NOMO-1 (cell line): ENCODE results near the gene CCSER1.

Experiments used
- DNase-seq, 2 experiments: peaks; one replicate each; lab custom pipeline; 2025; ENCODE audit not compliant: unreplicated experiment in 2 of 2; lab: John Stamatoyannopoulos, UW

Gene CCSER1

DNA sequence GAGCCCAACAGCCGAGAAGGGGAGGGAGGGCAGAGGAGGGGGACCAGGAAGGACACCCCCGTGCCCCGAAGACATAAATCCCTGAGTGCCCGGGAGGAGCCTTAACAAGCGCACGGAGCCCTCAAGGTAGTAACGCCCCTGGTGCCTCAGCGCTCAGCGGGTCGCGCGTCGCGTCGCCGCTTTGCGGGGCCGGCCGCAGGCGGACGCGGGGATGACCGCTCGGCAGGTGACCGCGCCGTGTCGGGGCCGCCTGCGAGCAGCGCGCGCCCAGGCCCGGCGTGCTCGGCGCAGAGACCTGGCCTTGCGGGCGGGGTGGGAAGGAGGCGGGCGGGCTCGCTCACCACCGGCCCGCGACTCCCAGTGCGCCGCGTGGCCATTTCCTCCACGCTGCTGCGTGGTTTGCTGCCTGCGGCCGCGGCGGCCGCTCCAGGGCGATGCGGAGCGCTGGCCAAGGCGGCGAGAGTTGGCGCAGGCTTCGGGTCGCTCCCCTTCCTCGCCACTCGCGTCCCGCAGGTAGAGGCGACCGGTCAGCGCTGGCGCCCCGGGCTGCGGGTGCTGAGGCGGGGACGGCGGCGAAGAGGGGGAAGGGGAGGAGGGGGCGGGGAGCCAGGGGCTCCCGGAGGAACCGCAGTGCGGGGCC lies 632 bp downstream of the CCSER1 start:
- DNase-seq: no peak

- DNase-seq: no peak
Observed at GRCh38 chr4:90128961-90129495, 1.8 kb downstream of the CCSER1 start.

DNA sequence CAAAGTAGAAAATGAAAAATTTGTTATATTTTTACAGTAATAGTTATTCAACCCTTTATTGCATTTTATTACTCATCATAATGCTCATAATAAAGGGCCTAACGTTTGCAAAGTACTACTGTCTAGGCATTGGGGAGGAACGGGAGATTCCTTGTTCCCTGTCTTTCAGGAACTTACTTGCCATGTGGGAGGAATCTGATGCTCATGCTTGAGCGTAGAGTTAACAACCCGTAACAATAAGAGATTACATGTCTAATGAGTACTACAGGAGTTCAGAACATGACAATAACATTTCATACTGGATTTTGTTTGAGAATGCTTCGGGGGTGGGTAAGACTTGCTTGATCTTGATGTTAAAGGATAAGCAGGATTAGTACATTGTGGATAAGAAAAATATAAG lies 2.9 kb downstream of the CCSER1 start:
- no peak for DNase-seq

- no peak for DNase-seq
Observed at GRCh38 chr4:90137555-90137954, 10.4 kb downstream of the CCSER1 start.

- no peak for DNase-seq
Observed at GRCh38 chr4:90142081-90142480, 14.9 kb downstream of the CCSER1 start.

DNA sequence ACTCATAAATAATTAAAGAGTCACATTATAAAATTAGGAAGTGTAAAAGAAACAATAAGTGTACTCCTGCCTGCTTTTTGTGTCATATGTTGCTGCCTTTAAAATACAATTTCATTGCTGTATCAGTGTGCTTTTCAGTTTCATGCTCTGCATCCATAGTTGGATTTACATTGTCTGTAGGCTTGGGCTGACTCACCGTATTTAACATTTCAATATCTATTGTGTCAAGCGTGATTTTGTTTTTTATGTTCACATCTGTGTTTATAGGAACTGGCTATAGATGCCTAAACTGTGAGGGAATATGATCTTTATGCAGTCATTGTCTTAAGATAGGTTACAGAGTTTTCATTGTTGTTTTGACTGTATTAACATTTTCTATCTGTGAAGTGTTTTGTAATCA lies 18.1 kb downstream of the CCSER1 start:
- no peak for DNase-seq

DNA sequence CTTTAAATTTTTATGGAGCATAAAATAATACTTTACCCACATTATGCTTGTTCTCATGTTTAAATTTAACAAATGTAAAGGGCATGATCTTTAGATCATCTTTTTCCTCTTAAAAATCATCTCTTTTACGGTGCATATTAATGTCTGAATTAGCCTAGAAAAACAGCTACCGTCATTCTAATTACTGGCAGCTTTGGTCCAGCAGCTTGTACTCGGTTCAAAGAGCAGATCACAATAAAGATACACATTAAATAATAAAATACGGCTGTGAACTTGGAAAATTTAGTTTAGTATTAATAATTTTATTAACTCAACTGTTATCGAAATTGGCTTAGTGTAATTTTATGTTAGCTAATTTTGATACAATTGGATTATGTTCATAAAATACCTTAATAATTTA lies 19.1 kb downstream of the CCSER1 start:
- DNase-seq: no peak

- DNase-seq: no peak
Observed at GRCh38 chr4:90148574-90149148, 21.5 kb downstream of the CCSER1 start.

- no peak for DNase-seq
Observed at GRCh38 chr4:90152024-90152423, 24.8 kb downstream of the CCSER1 start.

- DNase-seq: no peak
Observed at GRCh38 chr4:90159193-90159592, 32.0 kb downstream of the CCSER1 start.

GRCh38 chr4:90160044-90160443 lies 32.9 kb downstream of the CCSER1 start:
- DNase-seq: no peak

- DNase-seq: no peak
Observed at GRCh38 chr4:90162566-90162965, 35.4 kb downstream of the CCSER1 start.

DNA sequence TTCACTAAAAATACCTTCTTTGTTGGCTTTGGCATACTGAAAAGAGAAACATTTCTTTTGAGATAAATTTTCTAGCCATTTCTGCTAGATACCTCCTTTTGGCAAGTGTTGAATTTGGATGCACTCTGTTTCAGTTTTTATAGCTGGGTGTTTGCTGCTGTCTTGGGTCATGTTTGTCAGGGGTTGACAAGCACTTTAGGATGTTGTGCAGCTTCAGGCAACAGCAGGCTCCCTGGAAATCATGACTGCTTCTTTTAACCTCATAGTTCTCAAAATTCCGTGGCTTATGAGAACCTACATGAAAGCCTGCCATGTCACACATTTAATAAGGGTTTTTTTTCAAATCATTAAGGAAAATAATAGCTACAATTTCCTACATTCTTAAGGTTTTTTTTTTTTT lies 36.7 kb downstream of the CCSER1 start:
- DNase-seq: no peak

GRCh38 chr4:90165883-90166282 lies 38.7 kb downstream of the CCSER1 start:
- DNase-seq: no peak

DNA sequence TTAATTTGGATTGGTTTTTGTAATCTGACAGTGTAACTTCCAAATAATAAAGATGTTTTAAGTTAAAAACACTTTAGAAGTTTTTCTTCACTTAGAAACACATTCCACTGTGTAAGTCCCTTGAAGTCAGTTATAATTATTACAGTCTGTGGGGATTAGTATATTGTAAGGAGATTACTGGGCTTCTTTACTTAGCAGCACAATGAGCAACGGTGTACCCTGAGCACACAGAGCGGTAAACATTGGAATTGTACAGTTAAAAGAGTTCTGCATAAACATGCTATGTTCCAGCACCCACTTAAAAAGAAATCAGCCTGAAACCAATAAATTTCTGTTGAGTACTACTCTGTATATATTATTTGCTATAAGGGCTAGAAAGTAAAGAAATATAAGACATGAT lies 44.3 kb downstream of the CCSER1 start:
- no peak for DNase-seq

- no peak for DNase-seq
Observed at GRCh38 chr4:90174621-90175023, 47.4 kb downstream of the CCSER1 start.

- DNase-seq: no peak
Observed at GRCh38 chr4:90181644-90182043, 54.5 kb downstream of the CCSER1 start.

DNA sequence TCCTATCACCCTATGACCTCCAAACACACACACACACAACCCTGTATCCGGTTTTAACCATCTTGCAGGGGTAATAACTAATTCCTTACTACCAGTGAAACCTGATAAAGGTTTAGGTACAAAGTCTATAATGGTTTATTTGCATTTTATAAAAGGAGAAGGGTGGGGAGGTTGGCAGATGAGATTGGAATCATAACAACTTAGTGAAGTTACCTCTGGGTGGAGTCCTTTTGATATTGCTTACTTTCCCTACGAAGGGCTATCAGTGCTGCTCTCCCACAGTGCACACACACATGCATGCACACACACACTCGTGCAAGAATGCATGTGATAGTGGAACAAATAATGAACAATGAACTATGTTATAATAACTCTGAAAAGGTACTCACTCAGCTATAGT lies 56.1 kb downstream of the CCSER1 start:
- DNase-seq: no peak

DNA sequence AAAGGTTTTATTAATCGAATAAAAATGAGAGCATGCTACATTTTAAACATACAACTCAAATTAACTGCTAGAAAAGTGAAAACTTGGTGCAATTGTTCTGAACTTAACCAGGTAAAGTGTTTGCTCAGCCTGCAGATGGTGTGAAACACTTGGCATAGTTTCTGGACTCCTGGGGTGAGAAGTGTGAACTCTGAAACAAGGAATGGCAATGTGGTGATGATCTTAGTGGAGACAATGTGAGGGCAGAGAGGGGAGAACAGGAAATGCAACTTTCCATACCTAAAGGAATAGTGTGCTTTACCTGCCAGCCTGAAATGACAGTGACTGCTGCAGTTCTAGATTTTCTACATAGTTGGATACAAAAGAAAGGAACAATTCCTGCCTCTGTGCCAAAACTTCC lies 57.4 kb downstream of the CCSER1 start:
- DNase-seq: no peak

- DNase-seq: no peak
Observed at GRCh38 chr4:90185416-90185815, 58.2 kb downstream of the CCSER1 start.

DNA sequence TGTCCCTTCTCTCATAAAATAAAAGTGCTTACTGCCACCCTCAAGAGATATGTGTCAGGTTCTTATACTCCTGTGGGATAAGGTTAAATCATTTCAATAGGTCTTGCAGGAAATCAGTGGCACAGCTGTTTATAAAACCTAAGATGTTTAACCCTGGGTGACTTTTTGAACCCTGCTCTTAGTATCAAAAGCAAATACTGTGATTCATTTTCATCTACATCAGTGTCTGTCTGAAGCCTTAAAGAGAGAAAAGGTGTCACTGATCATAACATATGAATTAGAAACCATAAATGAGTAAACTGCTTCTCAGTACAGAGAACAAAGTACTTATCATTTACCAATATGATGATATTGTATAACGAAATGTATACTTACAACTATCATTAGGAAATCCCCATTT lies 59.0 kb downstream of the CCSER1 start:
- DNase-seq: no peak

- DNase-seq: no peak
Observed at GRCh38 chr4:90187148-90187884, 60.1 kb downstream of the CCSER1 start.
